BJ (cell line): ENCODE data around the gene INHBE. TPM values are rescaled to one million over a fixed set of nuclear protein-coding genes. Genes with fewer than 3 reads are reported as not detected.

Experiments
- CTCF ChIA-PET: fragments of 350-600 bp; formaldehyde crosslinking; extraction: SDS; loops from one replicate; lab custom pipeline; 2021; ENCODE audit warnings: antibody characterized with exemption, inconsistent platforms; lab: Yijun Ruan, JAX
- POLR2A ChIA-PET: fragments of 300-600 bp; sonication (Branson Sonifier 250); formaldehyde crosslinking; extraction: SDS; loops from one replicate; lab custom pipeline; 2021; ENCODE audit warnings: antibody characterized with exemption; lab: Charles Lee
- DNase-seq: peaks from one replicate; pipeline ENCODE4 v3.0.0-alpha.2; 2011; ENCODE audit warnings: low read depth
- H3K27me3 ChIP-seq: 2 replicates; pipeline ENCODE4 v1.6.0; 2011; ENCODE audit warnings: low read length; ENCODE audit not compliant: control insufficient read depth, insufficient read depth
- H3K36me3 ChIP-seq: 2 replicates; pipeline ENCODE4 v1.5.1; 2011; ENCODE audit warnings: low read length; ENCODE audit not compliant: control insufficient read depth, insufficient read depth
- H3K4me3 ChIP-seq: 2 replicates; pipeline ENCODE4 v1.5.1; 2011; ENCODE audit warnings: low read depth, mild to moderate bottlenecking, control low read depth, low read length
- polyA plus RNA-seq: library from polyadenylated mRNA; depleted of rRNA; stranded (reverse); fragments of >200 nt; gene quantifications from 2 replicates; pipeline ENCODE4 v1.2.3, GENCODE V29; 2011
- TF ChIP-seq, protein P1 (sequence below): IDR thresholded peaks from 2 replicates; pipeline ENCODE4 v1.5.1; 2011; ENCODE audit warnings: low read depth, mild to moderate bottlenecking, control low read depth, inconsistent platforms, low read length, moderate library complexity; ENCODE audit not compliant: insufficient read depth

INHBE gene
- polyA plus RNA-seq, 1 experiment: 23.9 TPM

GRCh38 chr12:57476993-57477709 is 22.0 kb downstream of the INHBE start:
- ChIA-PET CTCF (interaction anchor here (1.1 to 1.9 kb wide), 3 partner anchors 12 to 192 kb away, joined by 3 to 10 read pairs (median 3); no protein-coding TSS in a partner anchor), POLR2A (no interaction called here)
- Histone ChIP-seq H3K27me3 (peaks cover 40% of the 10 kb centered on the region), H3K36me3 (no peaks in the 10 kb centered on the region), H3K4me3 (no peak overlapping the region)
- no peak for DNase-seq
- TF ChIP-seq, protein P1, sequence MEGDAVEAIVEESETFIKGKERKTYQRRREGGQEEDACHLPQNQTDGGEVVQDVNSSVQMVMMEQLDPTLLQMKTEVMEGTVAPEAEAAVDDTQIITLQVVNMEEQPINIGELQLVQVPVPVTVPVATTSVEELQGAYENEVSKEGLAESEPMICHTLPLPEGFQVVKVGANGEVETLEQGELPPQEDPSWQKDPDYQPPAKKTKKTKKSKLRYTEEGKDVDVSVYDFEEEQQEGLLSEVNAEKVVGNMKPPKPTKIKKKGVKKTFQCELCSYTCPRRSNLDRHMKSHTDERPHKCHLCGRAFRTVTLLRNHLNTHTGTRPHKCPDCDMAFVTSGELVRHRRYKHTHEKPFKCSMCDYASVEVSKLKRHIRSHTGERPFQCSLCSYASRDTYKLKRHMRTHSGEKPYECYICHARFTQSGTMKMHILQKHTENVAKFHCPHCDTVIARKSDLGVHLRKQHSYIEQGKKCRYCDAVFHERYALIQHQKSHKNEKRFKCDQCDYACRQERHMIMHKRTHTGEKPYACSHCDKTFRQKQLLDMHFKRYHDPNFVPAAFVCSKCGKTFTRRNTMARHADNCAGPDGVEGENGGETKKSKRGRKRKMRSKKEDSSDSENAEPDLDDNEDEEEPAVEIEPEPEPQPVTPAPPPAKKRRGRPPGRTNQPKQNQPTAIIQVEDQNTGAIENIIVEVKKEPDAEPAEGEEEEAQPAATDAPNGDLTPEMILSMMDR: no peak

- no peak for DNase-seq
- Histone ChIP-seq H3K36me3 (no peaks in the 10 kb centered on the region), H3K4me3 (no peak overlapping the region), H3K27me3 (peaks cover 33% of the 10 kb centered on the region)
- TF ChIP-seq, protein P1: no peak
- POLR2A ChIA-PET: no interaction called here
- CTCF ChIA-PET: interaction anchor here (0.9 to 1.9 kb wide), 4 partner anchors 12 to 193 kb away, joined by 3 to 10 read pairs (median 3); partner anchors contain the start of gene GLI1
These were observed 22.9 kb downstream of the INHBE start for GRCh38 chr12:57477710-57478681.

DNA sequence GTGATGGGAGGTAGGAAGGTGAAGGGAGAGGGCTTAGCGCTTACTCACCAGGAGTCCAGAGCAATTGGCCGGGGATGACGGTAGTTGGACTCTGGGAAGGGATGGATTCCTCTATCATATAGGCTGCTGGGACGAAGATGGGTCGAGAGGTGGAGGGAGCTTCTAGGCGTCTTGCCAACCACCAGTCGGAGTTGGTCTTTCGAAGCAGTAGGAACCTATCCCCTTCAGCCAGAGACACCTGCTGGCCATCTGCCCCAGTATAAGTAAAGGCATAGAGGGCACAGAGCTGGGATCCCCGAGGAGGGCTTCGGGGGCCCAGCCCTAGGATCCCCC is 23.9 kb downstream of the INHBE start:
- ChIA-PET POLR2A (no interaction called here), CTCF (interaction anchor here (0.9 kb wide), 1 partner anchor 20 kb away, joined by 3 read pairs; the partner anchor contains the start of gene GLI1)
- Histone ChIP-seq H3K4me3 (no peak overlapping the region), H3K27me3 (peaks cover 28% of the 10 kb centered on the region), H3K36me3 (no peaks in the 10 kb centered on the region)
- no peak for DNase-seq
- TF ChIP-seq, protein P1: no peak

GRCh38 chr12:57479376-57480115 is 24.4 kb downstream of the INHBE start, which contains the start of gene ARHGAP9:
TSS of gene ARHGAP9 (minus strand) at chr12:57479866. CDS start at chr12:57479406, 460 bp downstream.
- DNase-seq: no peak
- TF ChIP-seq, protein P1: no peak
- POLR2A ChIA-PET: no interaction called here
- CTCF ChIA-PET: interaction anchor here (1.8 to 3.1 kb wide), 2 partner anchors 16 to 21 kb away, joined by 5 to 21 read pairs; no protein-coding TSS in a partner anchor
- Histone ChIP-seq H3K36me3 (no peaks in the 10 kb centered on the region), H3K4me3 (no peak within 1 kb of the TSS), H3K27me3 (peaks cover 23% of the 10 kb centered on the region)
